ENCODE data around the gene MRPL10. TPM values are rescaled to one million over a fixed set of nuclear protein-coding genes. Genes with fewer than 3 reads are reported as not detected.

MRPL10 gene
- total RNA-seq, 1 experiment from 2014 or later = 67.2 TPM

DNA sequence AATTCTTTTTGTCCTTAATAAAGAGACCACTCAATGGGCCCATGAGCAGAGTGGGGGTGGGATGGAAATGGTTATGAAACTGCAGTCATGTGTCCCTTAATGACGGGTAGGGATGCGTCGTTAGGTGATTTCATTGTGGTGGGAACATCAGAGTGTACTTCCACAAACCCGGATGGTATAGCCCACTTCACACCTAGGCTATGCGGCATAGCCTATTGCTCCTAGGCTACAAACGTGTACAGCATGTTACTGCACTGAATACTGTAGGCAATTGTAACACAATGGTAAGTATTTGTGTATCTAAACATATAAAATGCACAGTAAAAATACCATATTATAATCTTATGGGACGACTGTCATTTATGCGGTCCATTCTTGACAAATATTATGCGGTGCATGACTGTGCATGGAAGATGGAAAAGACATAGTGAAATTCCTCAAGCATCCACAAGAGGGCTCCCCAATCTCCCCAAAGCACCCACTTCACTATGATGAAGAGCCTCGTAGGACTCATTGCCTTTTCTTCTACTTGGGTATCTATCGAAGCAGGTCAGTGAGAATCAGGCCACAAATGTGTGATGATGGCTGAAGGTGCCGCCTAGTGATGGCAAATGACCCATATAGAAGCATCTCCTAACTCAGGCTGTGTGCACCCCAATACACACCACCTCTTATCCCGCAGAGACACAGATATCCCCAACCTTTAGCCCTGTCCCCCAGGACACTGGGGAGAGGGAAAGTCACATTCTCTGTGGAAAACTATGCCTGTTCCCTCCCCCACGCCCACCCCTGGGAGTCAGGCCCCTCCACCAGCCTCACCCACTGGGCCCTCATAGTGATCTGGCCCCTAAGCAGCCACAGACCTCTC lies 54.8 kb downstream of the MRPL10 start:
- no peaks in the 10 kb centered on the region for H3K79me1 ChIP-seq (ENCODE audit: insufficient read depth, low read depth, low read length, poor library complexity, severe bottlenecking)
- DNase-seq = peak; percentile 46
- H3T11ph ChIP-seq (ENCODE audit: low read length) = no peak overlapping the region
- no peak overlapping the region for H3K56ac ChIP-seq (ENCODE audit: insufficient read length, low read depth, low read length)
- H3K23ac ChIP-seq (ENCODE audit: insufficient read length, low read depth, low read length) = no peak overlapping the region
- H3K4me2 ChIP-seq (ENCODE audit: insufficient read depth, insufficient read length, low read length) = no peak overlapping the region
- Mint-ChIP-seq H3K27me3 (ENCODE audit: low read depth) (peaks cover 51% of the 10 kb centered on the region), H3K9me3 (no peaks in the 10 kb centered on the region; a peak in 1 of 5 replicates), H3K27ac (no peak overlapping the region; a peak in 1 of 7 replicates), H3K4me1 (no peaks in the 10 kb centered on the region), H3K36me3 (ENCODE audit: insufficient read depth in 1 of 3, low read depth in 3 of 3) (no peaks in the 10 kb centered on the region), H3K4me3 (no peak overlapping the region)
- H2BK5ac ChIP-seq (ENCODE audit: insufficient read length, low read length) = no peak overlapping the region
- no peaks in the 10 kb centered on the region for H3K23me2 ChIP-seq (ENCODE audit: insufficient read length, low read depth, low read length, poor library complexity, severe bottlenecking)
- H3K27ac ChIP-seq (ENCODE audit: insufficient read length, low read depth, low read length) = no peak overlapping the region
- no peak overlapping the region for H3K18ac ChIP-seq (ENCODE audit: insufficient read length, low read depth, low read length)
- no peak overlapping the region for H2AK5ac ChIP-seq (ENCODE audit: insufficient read length, low read length)
- no peak overlapping the region for H3K14ac ChIP-seq (ENCODE audit: insufficient read depth, low read length)
- no peak overlapping the region for H2BK20ac ChIP-seq (ENCODE audit: low read depth, low read length, poor library complexity, severe bottlenecking)
- no peaks in the 10 kb centered on the region for H3K9me3 ChIP-seq (ENCODE audit: control insufficient read depth, low read depth, low read length)
- no peak overlapping the region for H4K5ac ChIP-seq (ENCODE audit: insufficient read length, low read depth, low read length)
- H3K4me1 ChIP-seq (ENCODE audit: insufficient read depth, low read length) = no peaks in the 10 kb centered on the region
- peaks cover 2% of the 10 kb centered on the region; the same call in 1 of the 2 replicates for H3K27me3 ChIP-seq (ENCODE audit: insufficient read depth, low read length)
- H4K20me1 ChIP-seq (ENCODE audit: control insufficient read depth, insufficient read depth, insufficient read length) = no peaks in the 10 kb centered on the region
- no peak overlapping the region for H2BK12ac ChIP-seq (ENCODE audit: insufficient read length, low read depth, low read length)
- H3K9ac ChIP-seq (ENCODE audit: extremely low read depth, insufficient read length, low read length) = no peak overlapping the region
- H3K4ac ChIP-seq (ENCODE audit: low read depth, low read length) = no peak overlapping the region
- WGBS (ENCODE audit: extremely low coverage, insufficient read length, low lambda C conversion rate) = no CpG with 5 or more reads among the region's 14 CpGs
- no peak overlapping the region for H2AFZ ChIP-seq (ENCODE audit: low read length)
- H2BK120ac ChIP-seq (ENCODE audit: low read depth, low read length, poor library complexity, severe bottlenecking) = no peak overlapping the region
- no peak overlapping the region for H4K91ac ChIP-seq (ENCODE audit: insufficient read length, low read depth, low read length)
- no peak overlapping the region for H2BK15ac ChIP-seq (ENCODE audit: low read depth, low read length)
- TF ChIP-seq, protein P1, sequence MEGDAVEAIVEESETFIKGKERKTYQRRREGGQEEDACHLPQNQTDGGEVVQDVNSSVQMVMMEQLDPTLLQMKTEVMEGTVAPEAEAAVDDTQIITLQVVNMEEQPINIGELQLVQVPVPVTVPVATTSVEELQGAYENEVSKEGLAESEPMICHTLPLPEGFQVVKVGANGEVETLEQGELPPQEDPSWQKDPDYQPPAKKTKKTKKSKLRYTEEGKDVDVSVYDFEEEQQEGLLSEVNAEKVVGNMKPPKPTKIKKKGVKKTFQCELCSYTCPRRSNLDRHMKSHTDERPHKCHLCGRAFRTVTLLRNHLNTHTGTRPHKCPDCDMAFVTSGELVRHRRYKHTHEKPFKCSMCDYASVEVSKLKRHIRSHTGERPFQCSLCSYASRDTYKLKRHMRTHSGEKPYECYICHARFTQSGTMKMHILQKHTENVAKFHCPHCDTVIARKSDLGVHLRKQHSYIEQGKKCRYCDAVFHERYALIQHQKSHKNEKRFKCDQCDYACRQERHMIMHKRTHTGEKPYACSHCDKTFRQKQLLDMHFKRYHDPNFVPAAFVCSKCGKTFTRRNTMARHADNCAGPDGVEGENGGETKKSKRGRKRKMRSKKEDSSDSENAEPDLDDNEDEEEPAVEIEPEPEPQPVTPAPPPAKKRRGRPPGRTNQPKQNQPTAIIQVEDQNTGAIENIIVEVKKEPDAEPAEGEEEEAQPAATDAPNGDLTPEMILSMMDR (conservative IDR thresholded peaks at IDR 0.05) = peak; percentile 81
- no peak overlapping the region for H4K8ac ChIP-seq (replicated peaks; ENCODE audit: insufficient read length, low read depth, low read length)
- no peaks in the 10 kb centered on the region for H3K79me2 ChIP-seq (ENCODE audit: insufficient read depth, low read length)

Data from H9 (cell line).